DMS114 treated with DMSO at 0.1 percent for 48 hours (cell line): ENCODE data around the gene SLC43A2.
"Not testable (repeated sequence)": the region's sequence is repeated elsewhere in the genome, so short reads cannot be mapped to it uniquely, and the experiment has no call there.

Experiments
- DNase-seq: peaks from one replicate; lab custom pipeline; 2025; ENCODE audit not compliant: unreplicated experiment; lab: John Stamatoyannopoulos, UW

Gene SLC43A2

GRCh38 chr17:1563786-1564613 lies 64.6 kb downstream of the SLC43A2 start:
- no peak for DNase-seq

- not testable (repeated sequence) for DNase-seq
Measured at GRCh38 chr17:1563471-1563785, 65.2 kb downstream of the SLC43A2 start.

- no peak for DNase-seq
Measured at GRCh38 chr17:1562176-1562643, 66.4 kb downstream of the SLC43A2 start.

- no peak for DNase-seq
Measured at GRCh38 chr17:1561420-1562175, 67.0 kb downstream of the SLC43A2 start.

- DNase-seq = no peak
Measured at GRCh38 chr17:1560858-1561355, 67.7 kb downstream of the SLC43A2 start.

GRCh38 chr17:1560101-1560857 lies 68.4 kb downstream of the SLC43A2 start:
- DNase-seq = no peak

GRCh38 chr17:1559047-1560043 lies 69.3 kb downstream of the SLC43A2 start:
- DNase-seq = no peak

GRCh38 chr17:1558401-1558800 lies 70.2 kb downstream of the SLC43A2 start:
- no peak for DNase-seq

GRCh38 chr17:1557355-1558095 lies 71.1 kb downstream of the SLC43A2 start:
- DNase-seq = no peak

GRCh38 chr17:1555651-1556471 lies 72.8 kb downstream of the SLC43A2 start:
- DNase-seq = no peak

GRCh38 chr17:1554751-1555540 lies 73.7 kb downstream of the SLC43A2 start:
- no peak for DNase-seq

- DNase-seq = no peak
Measured at GRCh38 chr17:1553354-1554266, 75.0 kb downstream of the SLC43A2 start.

GRCh38 chr17:1552932-1553331 lies 75.7 kb downstream of the SLC43A2 start:
- no peak for DNase-seq

GRCh38 chr17:1551741-1552140 lies 76.9 kb downstream of the SLC43A2 start:
- DNase-seq = no peak

- DNase-seq = no peak
Measured at GRCh38 chr17:1548032-1548431, 80.6 kb downstream of the SLC43A2 start.

GRCh38 chr17:1546292-1546922 lies 82.2 kb downstream of the SLC43A2 start:
- DNase-seq = no peak
